CD4-positive, alpha-beta T cell treated with Interferon alpha-2 for 1 hour (primary cell): ENCODE data around the gene CCL25.
"Not testable (repeated sequence)": the region's sequence is repeated elsewhere in the genome, so short reads cannot be mapped to it uniquely, and the experiment has no call there.

ENCODE experiments used
- DNase-seq, 2 donors: peaks; one replicate each; pipeline ENCODE4 v3.0.0-alpha.2; 2020 to 2022

The CCL25 gene

DNA sequence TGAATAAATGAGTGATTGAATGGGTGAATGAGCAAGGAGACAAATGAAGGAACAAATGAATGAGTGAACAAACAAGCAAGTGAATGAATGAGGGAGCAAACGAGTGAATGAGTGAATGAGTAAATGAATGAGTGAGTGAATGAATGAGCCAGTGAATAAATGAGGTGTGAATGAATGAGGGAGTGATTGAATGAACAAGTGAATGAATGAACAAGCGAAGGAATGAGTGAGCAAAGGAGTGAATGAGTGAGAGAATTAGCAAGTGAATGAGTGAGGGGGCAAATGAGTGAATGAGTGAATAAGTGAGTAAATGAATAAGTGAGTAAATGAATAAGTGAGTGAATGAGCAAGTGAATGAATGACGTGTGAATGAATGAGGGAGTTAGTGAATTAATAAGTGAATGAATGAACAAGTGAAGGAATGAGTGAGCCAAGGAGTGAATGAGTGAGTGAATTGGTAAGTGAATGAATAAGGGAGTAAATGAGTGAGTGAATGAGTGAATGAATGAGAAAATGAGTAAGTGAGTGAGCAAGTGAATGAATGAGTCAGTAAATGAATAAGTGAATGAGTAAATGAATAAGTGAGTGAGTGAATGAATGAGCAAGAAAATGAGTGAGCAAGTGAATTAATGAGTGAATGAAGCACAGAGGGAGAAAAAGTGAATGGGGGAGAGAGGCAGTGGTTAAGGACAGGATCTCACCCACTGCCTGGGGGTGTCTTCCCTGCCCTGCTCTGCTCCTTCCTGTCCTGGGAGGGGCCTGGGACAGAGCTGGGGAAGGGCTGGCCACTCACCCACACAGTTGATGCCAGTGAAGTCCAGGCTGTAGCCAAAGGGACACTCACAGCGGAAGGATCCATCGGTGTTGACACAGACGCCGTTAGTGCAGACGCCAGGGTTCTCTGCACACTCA lies 36.4 kb downstream of the CCL25 start:
- DNase-seq: no peak

- no peak for DNase-seq
Observed at GRCh38 chr19:8089664-8090601, 37.4 kb downstream of the CCL25 start.

- no peak for DNase-seq
Observed at GRCh38 chr19:8090950-8091349, 38.4 kb downstream of the CCL25 start.

- DNase-seq: no peak
Observed at GRCh38 chr19:8093740-8094139, 41.2 kb downstream of the CCL25 start.

GRCh38 chr19:8094336-8094735 lies 41.8 kb downstream of the CCL25 start:
- no peak for DNase-seq

DNA sequence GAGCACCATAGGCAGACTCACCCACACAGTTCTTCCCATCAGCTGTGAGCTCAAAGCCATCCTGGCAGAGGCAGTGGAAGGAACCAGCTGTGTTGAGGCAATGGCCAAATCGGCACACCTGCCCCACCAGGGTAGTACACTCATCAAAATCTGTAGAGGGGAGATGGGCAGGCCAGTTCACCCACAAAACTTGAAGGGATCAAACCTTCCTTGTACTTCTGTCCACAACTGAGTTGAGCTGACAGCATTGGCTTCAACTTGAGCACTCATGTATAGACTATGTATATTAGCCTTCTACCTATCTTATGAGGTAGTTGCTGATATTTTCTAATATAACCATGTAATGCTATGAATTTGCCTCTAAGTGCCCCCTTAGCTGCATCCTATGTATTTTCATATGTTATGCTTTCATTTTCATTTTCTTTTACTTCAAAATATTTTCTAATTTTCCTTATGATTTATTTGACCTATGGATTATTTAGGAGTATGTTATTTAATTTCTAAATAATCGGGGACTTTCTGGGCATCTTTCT lies 42.9 kb downstream of the CCL25 start:
- DNase-seq: no peak

DNA sequence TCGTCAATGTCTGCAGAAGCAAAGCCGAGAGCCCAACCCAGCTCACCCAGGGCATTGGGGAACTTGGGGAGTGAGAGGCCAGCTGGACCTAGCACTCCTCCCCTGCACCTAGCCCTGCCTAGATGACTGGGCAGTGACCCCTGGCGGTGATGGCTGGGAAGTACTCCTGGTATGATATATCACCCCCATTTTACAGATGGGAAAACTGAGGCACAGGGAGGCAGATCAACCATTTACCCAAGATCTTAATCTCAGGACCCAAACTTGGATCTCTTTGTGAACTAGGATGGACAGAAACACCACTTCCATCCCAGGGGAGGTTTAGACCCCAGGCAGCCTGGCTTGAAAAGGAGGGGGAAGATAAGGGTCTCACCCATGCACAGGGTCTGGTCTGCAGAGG lies 43.5 kb downstream of the CCL25 start:
- DNase-seq: no peak

GRCh38 chr19:8097198-8097597 lies 44.6 kb downstream of the CCL25 start:
- DNase-seq: no peak

DNA sequence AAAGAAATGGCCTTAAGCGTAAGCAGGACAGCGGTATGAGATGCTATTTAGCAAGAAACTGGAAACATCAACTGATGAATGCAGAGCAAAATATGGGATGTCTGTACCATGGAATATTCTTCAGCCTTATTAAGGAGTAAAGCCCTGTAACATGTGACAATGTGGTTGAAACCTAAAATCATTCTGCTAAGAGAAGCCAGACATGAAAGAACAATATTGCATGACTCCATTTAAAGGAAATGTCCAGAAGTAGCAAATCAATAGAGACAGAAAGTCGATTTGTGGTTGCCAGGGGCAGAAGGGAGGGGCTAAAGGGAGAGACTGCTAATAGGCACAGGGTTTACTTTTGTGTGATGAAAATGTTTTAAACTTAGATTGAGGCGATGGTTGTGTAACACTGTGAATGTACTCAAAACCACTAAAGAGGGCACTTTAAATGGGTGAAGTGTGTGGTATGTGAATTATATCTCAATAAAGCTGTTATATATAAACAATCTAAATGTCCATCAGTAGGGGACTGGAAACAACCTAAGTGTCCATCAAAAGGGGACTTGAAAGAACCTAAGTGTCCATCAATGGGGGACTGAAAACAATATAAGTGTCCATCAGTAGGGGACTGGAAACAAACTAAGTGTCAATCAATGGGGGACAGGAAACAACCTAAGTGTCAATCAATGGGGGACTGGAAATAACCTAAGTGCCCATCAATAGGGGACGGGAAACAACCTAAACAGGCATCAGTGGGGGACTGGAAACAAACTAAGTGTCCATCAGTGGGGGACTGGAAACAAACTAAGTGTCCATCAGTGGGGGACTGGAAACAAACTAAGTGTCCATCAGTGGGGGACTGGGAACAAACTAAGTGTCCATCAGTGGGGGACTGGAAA lies 45.4 kb downstream of the CCL25 start:
- DNase-seq: no peak

DNA sequence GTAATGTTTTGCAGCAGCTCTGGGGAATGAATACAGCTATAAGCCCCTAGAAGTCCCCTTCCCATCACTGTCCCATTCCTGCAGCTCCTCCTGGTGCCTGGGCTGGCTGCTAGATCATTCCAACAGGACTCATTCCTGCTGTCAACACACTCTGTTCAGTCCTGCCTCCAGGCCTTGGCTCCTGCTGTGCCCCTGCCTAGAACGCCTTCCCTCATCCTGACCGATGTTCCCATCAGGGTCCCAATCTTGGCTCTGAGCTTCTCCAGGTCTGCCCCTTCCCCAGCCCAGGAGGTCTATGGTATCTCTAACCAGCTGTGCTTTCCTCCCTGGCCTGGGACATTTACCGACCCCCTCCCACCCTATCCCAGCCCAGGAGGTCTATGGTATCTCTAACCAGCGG lies 48.8 kb downstream of the CCL25 start:
- no peak for DNase-seq

- DNase-seq: not testable (repeated sequence)
Observed at GRCh38 chr19:8101910-8102309, 49.4 kb downstream of the CCL25 start.

- no peak for DNase-seq
Observed at GRCh38 chr19:8105471-8105870, 52.9 kb downstream of the CCL25 start.

- no peak for DNase-seq
Observed at GRCh38 chr19:8107301-8107903, 54.8 kb downstream of the CCL25 start.

- no peak for DNase-seq
Observed at GRCh38 chr19:8108560-8109445, 56.2 kb downstream of the CCL25 start.

DNA sequence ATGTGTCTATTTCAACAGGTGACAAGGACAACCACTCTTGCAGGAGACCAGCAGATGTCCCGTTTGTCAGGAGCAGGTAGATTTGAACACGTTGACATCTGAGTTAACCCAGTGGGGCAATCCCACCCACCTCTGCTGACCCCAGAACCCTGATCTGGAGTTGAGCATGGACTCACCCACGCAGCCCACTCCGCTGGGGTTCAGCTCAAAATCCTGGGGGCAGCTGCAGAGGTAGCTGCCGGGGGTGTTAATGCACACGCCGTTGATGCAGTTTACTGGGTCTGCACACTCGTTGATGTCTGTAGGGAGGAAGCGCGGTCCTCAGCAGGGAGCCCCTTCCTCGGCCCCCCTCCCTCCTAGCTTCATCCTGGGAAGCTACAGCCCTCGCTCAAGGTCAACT lies 56.9 kb downstream of the CCL25 start:
- no peak for DNase-seq

DNA sequence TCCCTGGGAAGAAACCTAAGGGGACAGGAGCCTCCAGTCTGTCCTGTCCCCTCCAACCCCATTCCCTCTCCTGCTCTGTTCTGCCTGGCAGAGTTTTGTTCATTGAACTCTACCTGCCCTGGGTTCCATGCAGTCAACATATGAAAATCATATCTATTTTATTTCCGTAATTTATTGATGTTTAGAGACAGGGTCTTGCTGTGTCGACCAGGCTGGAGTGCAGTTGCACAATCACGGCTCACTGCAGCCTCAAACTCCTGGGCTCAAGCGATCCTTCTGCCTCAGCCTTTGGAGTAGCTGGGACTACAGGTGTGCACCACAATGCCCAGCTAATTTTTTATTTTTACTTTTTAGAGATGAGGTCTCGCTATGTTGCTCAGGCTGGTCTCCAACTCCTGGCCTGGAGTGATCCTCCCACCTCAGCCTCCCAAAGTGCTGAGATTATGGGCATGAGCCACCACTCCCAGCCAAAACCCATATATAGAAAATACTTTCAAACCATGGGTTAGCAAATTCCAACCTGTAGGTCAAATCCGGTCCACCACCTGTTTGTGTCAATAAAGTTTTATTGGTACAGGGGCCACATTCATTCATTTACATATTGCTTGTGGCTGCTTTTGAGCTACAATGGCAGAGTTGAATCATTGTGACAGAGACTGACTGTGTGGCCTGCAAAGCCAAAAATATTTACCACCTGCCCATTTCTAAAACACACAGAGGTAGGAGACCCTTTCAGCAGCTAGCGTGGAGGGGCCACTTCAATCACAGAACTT lies 57.5 kb downstream of the CCL25 start:
- no peak for DNase-seq

- no peak for DNase-seq
Observed at GRCh38 chr19:8110931-8111330, 58.4 kb downstream of the CCL25 start.

DNA sequence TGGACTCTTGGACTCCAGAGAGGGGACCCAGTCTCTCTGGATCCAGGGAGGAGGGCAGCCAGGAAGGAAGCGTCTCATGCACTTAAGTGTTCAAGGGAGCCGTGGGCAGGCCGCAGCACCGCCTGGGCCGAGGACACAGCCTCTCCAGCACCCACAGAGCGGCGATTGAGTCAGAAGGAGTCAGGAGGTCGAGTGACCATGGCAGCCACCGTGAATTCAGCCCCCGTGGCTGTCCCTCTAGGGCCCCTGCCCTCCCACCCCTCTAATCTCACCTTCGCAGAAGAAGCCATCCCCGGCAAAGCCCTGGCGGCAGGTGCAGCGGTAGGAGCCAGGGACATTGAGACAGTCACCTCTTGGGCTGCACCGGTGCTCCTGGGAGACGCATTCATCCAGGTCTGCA lies 58.8 kb downstream of the CCL25 start:
- no peak for DNase-seq
